B cell (primary cell): ENCODE data around the gene ULK1.

Experiments used
- EZH2 ChIP-seq: IDR thresholded peaks from 2 replicates; pipeline ENCODE4 v1.6.1; 2012; ENCODE audit warnings: borderline replicate concordance, low read depth, mild to moderate bottlenecking, moderate library complexity, low read length; ENCODE audit not compliant: insufficient read depth, poor library complexity, severe bottlenecking
- TF ChIP-seq, protein P1 (sequence below): fragments of 200-600 bp; IDR thresholded peaks from one replicate; pipeline ENCODE4 v1.8.0; 2022; ENCODE audit warnings: antibody characterized with exemption, mild to moderate bottlenecking

DNA sequence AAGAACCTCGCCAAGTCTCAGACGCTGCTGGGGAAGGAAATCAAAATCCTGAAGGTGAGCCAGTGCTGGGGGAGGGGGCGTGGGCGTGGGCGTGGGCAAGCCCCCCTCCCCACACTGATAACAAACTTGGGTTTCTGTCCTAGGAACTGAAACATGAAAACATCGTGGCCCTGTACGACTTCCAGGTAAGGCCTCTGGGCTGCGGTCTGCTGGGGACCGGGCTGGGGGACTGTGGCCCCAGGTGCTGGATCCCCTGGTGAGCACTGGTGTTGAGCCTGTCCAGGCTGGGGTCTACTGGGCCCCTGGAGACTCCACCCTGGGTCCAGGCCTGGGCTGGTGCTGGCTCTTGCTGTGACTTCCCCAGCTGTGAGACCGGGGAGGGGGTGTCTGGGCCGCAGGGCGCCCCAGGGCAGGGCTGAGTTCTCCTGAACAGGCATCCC lies 1.2 kb downstream of the ULK1 start:
- TF ChIP-seq, protein P1, sequence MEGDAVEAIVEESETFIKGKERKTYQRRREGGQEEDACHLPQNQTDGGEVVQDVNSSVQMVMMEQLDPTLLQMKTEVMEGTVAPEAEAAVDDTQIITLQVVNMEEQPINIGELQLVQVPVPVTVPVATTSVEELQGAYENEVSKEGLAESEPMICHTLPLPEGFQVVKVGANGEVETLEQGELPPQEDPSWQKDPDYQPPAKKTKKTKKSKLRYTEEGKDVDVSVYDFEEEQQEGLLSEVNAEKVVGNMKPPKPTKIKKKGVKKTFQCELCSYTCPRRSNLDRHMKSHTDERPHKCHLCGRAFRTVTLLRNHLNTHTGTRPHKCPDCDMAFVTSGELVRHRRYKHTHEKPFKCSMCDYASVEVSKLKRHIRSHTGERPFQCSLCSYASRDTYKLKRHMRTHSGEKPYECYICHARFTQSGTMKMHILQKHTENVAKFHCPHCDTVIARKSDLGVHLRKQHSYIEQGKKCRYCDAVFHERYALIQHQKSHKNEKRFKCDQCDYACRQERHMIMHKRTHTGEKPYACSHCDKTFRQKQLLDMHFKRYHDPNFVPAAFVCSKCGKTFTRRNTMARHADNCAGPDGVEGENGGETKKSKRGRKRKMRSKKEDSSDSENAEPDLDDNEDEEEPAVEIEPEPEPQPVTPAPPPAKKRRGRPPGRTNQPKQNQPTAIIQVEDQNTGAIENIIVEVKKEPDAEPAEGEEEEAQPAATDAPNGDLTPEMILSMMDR, result no peak
- no peak for TF ChIP-seq EZH2
